GM23338 (cell line): ENCODE measurements around the gene TUBGCP2.

Source experiments
- EZH2phosphoT487 ChIP-seq: fragments of 200-600 bp; sonication (generic); IDR thresholded peaks from one replicate; pipeline ENCODE4 v1.8.1; 2018; ENCODE audit warnings: antibody characterized with exemption; ENCODE audit not compliant: unreplicated experiment
- TF ChIP-seq, protein P1 (sequence below), 2 experiments: fragments of 200-600 bp in 1 of 2; sonication (generic) in 1 of 2; conservative IDR thresholded peaks; 2 replicates each; pipeline versions ENCODE4 v1.5.1 to v1.6.1; 2016 to 2017; ENCODE audit warnings: antibody characterized with exemption in 2 of 2, low read depth in 2 of 2, mild to moderate bottlenecking in 2 of 2, moderate library complexity in 1 of 2

- TF ChIP-seq, protein P1, sequence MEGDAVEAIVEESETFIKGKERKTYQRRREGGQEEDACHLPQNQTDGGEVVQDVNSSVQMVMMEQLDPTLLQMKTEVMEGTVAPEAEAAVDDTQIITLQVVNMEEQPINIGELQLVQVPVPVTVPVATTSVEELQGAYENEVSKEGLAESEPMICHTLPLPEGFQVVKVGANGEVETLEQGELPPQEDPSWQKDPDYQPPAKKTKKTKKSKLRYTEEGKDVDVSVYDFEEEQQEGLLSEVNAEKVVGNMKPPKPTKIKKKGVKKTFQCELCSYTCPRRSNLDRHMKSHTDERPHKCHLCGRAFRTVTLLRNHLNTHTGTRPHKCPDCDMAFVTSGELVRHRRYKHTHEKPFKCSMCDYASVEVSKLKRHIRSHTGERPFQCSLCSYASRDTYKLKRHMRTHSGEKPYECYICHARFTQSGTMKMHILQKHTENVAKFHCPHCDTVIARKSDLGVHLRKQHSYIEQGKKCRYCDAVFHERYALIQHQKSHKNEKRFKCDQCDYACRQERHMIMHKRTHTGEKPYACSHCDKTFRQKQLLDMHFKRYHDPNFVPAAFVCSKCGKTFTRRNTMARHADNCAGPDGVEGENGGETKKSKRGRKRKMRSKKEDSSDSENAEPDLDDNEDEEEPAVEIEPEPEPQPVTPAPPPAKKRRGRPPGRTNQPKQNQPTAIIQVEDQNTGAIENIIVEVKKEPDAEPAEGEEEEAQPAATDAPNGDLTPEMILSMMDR (conservative IDR thresholded peaks at IDR 0.05; ENCODE audit: low read depth in 2 of 2): no peak
- no peak for TF ChIP-seq EZH2phosphoT487
Measured at GRCh38 chr10:133231946-133232574, 76.6 kb downstream of the TUBGCP2 start.
